SK-N-MC (cell line): Measurements from ENCODE around the gene GTF3C2.

Experiments
- EZH2 ChIP-seq: fragments of 200-600 bp; sonication (generic); IDR thresholded peaks from one replicate; pipeline ENCODE4 v1.6.1; 2017; ENCODE audit warnings: antibody characterized with exemption
- POLR2AphosphoS5 ChIP-seq: IDR thresholded peaks from 2 replicates; pipeline ENCODE4 v1.6.1; 2012; ENCODE audit warnings: mild to moderate bottlenecking, low read depth, low read length, borderline replicate concordance

GRCh38 chr2:27281442-27281841 is 75.1 kb downstream of the GTF3C2 start:
- TF ChIP-seq POLR2AphosphoS5 = no peak
- TF ChIP-seq EZH2 = no peak
